A549 (cell line): ENCODE data around the gene RHOB.

Experiments used
- POLR2A ChIP-seq: IDR thresholded peaks from 2 replicates; pipeline ENCODE4 v1.6.1; 2012; ENCODE audit warnings: mild to moderate bottlenecking, low read length
- RCOR1 ChIP-seq: fragments of 150-350 bp; IDR thresholded peaks from 2 replicates; pipeline ENCODE4 v1.6.1; 2014; ENCODE audit warnings: antibody characterized with exemption, low read length, low read depth
- TF ChIP-seq, protein P1 (sequence below): fragments of >200 bp; sonication (Bioruptor Twin); formaldehyde crosslinking; IDR thresholded peaks from 3 replicates; pipeline ENCODE4 v1.5.1; 2016
- TF ChIP-seq, protein P2 (sequence below): IDR thresholded peaks from 2 replicates; pipeline ENCODE4 v1.6.1; 2012

DNA sequence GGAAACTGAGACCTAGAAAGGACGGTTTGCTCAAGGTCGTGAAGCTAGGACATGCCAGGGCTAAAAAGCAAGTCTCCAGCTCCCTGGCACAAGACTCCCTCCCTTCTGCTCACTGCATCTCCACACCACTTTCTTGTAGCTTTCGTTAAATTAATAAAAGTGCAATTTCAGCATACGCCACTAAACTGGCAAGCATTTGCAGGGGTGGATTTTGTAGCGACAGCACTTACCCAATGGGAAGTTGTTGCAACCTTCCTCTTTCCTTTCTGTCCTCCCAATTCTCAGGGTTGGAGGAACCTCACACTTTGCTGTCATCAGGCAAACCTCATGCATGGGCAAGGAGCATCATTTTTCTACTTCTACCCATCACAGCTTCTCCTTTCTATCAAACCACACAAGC lies 7.4 kb upstream of the RHOB start:
- TF ChIP-seq, protein P1, sequence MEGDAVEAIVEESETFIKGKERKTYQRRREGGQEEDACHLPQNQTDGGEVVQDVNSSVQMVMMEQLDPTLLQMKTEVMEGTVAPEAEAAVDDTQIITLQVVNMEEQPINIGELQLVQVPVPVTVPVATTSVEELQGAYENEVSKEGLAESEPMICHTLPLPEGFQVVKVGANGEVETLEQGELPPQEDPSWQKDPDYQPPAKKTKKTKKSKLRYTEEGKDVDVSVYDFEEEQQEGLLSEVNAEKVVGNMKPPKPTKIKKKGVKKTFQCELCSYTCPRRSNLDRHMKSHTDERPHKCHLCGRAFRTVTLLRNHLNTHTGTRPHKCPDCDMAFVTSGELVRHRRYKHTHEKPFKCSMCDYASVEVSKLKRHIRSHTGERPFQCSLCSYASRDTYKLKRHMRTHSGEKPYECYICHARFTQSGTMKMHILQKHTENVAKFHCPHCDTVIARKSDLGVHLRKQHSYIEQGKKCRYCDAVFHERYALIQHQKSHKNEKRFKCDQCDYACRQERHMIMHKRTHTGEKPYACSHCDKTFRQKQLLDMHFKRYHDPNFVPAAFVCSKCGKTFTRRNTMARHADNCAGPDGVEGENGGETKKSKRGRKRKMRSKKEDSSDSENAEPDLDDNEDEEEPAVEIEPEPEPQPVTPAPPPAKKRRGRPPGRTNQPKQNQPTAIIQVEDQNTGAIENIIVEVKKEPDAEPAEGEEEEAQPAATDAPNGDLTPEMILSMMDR: no peak
- TF ChIP-seq RCOR1 (no peak), POLR2A (no peak)
- TF ChIP-seq, protein P2, sequence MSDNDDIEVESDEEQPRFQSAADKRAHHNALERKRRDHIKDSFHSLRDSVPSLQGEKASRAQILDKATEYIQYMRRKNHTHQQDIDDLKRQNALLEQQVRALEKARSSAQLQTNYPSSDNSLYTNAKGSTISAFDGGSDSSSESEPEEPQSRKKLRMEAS: no peak; the same call in 1 of the 2 replicates
